Hepatocyte (in vitro differentiated cells): ENCODE data around the gene REEP5. TPM values are rescaled to one million over a fixed set of nuclear protein-coding genes. Genes with fewer than 3 reads are reported as not detected.

Experiments used
- DNase-seq: peaks from one replicate; pipeline ENCODE4 v3.0.0-alpha.2; 2016; ENCODE audit warnings: low spot score
- H2AFZ ChIP-seq: fragments of 200-600 bp; sonication (generic); 2 replicates; pipeline ENCODE4 v1.6.0; 2016; ENCODE audit warnings: antibody characterized with exemption, mild to moderate bottlenecking
- H3K27ac ChIP-seq: fragments of 200-600 bp; sonication (generic); 2 replicates; pipeline ENCODE4 v1.5.1; 2016; ENCODE audit warnings: mild to moderate bottlenecking
- H3K27me3 ChIP-seq: fragments of 200-600 bp; sonication (generic); 2 replicates; pipeline ENCODE4 v1.6.1; 2016
- H3K36me3 ChIP-seq: fragments of 200-600 bp; sonication (generic); replicated peaks from 2 replicates; pipeline ENCODE4 v1.5.1; 2016; ENCODE audit warnings: low read depth; ENCODE audit not compliant: insufficient read depth
- H3K4me1 ChIP-seq: fragments of 200-600 bp; sonication (generic); 2 replicates; pipeline ENCODE4 v1.5.1; 2016; ENCODE audit warnings: mild to moderate bottlenecking, moderate library complexity; ENCODE audit not compliant: insufficient read depth
- H3K4me2 ChIP-seq: fragments of 200-600 bp; sonication (generic); 2 replicates; pipeline ENCODE4 v1.6.0; 2016
- H3K4me3 ChIP-seq: fragments of 200-600 bp; sonication (generic); 2 replicates; pipeline ENCODE4 v1.5.1; 2016; ENCODE audit warnings: mild to moderate bottlenecking
- H3K79me2 ChIP-seq: fragments of 200-600 bp; sonication (generic); 2 replicates; pipeline ENCODE4 v1.6.0; 2017; ENCODE audit warnings: mild to moderate bottlenecking
- H3K9me2 ChIP-seq: fragments of 200-600 bp; sonication (generic); replicated peaks from 2 replicates; pipeline ENCODE4 v1.6.0; 2017; ENCODE audit warnings: mild to moderate bottlenecking; ENCODE audit not compliant: insufficient read depth
- H3K9me3 ChIP-seq: fragments of 200-600 bp; sonication (generic); 2 replicates; pipeline ENCODE4 v1.5.1; 2016; ENCODE audit warnings: low read depth, mild to moderate bottlenecking
- H4K20me1 ChIP-seq: fragments of 200-600 bp; sonication (generic); 2 replicates; pipeline ENCODE4 v1.6.0; 2016; ENCODE audit warnings: mild to moderate bottlenecking; ENCODE audit not compliant: insufficient read depth, poor library complexity, severe bottlenecking
- EZH2 ChIP-seq: fragments of 200-600 bp; sonication (generic); IDR thresholded peaks from 2 replicates; pipeline ENCODE4 v1.6.1; 2016; ENCODE audit warnings: antibody characterized with exemption, mild to moderate bottlenecking, borderline replicate concordance
- EZH2phosphoT487 ChIP-seq: fragments of 200-600 bp; sonication (generic); IDR thresholded peaks from one replicate; pipeline ENCODE4 v1.6.1; 2018; ENCODE audit warnings: antibody characterized with exemption, mild to moderate bottlenecking, low read depth, moderate library complexity; ENCODE audit not compliant: unreplicated experiment, severe bottlenecking
- WGBS: methylation state at CpG from one replicate; pipeline ENCODE4 v1.1.6; 2016; ENCODE audit warnings: low lambda C conversion rate; ENCODE audit errors: missing lambda C conversion rate; 5-methylcytosine and 5-hydroxymethylcytosine counted together
- polyA plus RNA-seq: library from polyadenylated mRNA; unstranded; fragments of >200 nt; fragmentation: Nextera tagmentation; extraction: Ambion mirVana; gene quantifications from 2 replicates; pipeline ENCODE4 v1.2.1, GENCODE V29; 2016
- total RNA-seq: library from RNA; depleted of rRNA; stranded (reverse); fragments of >200 nt; gene quantifications from 2 replicates; pipeline ENCODE4 v1.2.3, GENCODE V29; 2014
- TF ChIP-seq, protein P1 (sequence below): fragments of 200-600 bp; sonication (generic); IDR thresholded peaks from 2 replicates; pipeline ENCODE4 v1.5.1; 2016; ENCODE audit warnings: antibody characterized with exemption, mild to moderate bottlenecking; ENCODE audit not compliant: poor library complexity

The REEP5 gene
- total and polyA plus RNA-seq, 2 experiments from 2014 or later = 57.3 to 208 TPM

DNA sequence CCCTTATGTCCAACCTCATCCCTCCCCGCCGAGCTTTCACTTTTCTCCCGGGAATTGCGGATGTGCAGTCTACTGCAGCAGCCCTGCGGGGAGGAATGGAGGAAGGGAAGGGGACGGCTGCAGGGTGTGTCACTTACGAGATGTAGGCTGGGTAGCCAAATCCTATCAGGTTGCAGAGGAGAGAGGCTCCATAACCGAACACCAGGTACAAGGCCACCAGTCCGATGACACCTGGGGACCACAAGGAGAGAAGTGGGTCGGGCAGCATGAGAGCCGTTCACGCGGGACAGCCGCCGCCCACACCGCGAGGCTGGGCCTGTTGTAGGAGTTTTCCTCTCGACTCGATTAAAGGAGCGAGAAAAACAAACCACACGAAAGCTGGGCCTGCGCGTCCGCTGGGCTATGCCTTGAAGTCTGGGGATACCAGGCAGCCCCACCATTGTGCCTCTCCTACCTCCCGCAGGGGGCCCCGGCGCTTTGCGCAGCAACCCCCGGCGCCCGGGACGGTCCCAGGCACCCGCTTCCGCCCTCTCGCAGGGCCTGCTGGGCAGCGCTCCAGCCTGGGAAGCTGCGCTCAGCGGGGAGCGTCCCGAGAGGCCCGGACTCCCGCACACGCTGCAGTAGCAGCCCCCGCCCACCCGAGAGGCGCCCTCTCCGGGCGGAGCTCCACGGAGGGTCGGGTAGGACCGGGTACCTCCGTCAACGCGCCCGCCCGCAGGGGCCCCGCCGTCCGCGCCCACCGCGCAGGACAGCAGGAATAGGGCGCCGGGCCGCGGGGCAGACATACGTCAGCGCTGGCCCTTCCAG lies 798 bp downstream of the REEP5 start:
- Histone ChIP-seq H3K9me3 (no peaks in the 10 kb centered on the region), H3K4me2 (peak overlapping the region; percentile 81), H3K79me2 (peaks cover 42% of the 10 kb centered on the region), H3K27me3 (no peaks in the 10 kb centered on the region), H2AFZ (peak overlapping the region; percentile 100), H3K4me1 (peaks cover 15% of the 10 kb centered on the region), H3K36me3 (no peaks in the 10 kb centered on the region), H3K4me3 (peak overlapping the region; percentile 99), H3K27ac (peak overlapping the region; percentile 100), H3K9me2 (no peaks in the 10 kb centered on the region), H4K20me1 (peaks cover 4% of the 10 kb centered on the region)
- under 1% methylated on average over 54 of the region's 68 CpGs for WGBS
- TF ChIP-seq EZH2phosphoT487 = no peak
- TF ChIP-seq EZH2 = no peak
- TF ChIP-seq, protein P1, sequence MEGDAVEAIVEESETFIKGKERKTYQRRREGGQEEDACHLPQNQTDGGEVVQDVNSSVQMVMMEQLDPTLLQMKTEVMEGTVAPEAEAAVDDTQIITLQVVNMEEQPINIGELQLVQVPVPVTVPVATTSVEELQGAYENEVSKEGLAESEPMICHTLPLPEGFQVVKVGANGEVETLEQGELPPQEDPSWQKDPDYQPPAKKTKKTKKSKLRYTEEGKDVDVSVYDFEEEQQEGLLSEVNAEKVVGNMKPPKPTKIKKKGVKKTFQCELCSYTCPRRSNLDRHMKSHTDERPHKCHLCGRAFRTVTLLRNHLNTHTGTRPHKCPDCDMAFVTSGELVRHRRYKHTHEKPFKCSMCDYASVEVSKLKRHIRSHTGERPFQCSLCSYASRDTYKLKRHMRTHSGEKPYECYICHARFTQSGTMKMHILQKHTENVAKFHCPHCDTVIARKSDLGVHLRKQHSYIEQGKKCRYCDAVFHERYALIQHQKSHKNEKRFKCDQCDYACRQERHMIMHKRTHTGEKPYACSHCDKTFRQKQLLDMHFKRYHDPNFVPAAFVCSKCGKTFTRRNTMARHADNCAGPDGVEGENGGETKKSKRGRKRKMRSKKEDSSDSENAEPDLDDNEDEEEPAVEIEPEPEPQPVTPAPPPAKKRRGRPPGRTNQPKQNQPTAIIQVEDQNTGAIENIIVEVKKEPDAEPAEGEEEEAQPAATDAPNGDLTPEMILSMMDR = no peak
- DNase-seq = peak; percentile 87

DNA sequence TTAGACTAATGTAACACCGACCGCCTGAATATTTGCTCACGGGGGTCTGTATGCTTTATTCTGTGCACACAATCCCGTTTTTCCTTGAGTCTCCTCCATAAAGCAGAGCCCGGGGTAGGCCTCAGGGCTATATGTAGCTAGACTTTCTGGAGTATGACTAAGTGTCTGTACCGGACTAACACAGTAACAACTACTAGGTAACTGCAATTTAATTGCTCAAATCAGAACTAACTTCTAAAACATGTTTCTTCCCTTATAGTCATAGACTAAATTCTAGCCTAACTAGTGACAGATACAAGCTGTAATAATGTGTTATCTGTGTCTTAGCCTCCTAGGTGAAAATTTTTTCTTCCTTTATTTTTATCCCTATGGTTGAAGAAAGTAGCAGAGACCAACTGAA lies 2.1 kb downstream of the REEP5 start:
- H3K36me3 ChIP-seq = no peaks in the 10 kb centered on the region
- no peaks in the 10 kb centered on the region for H3K27me3 ChIP-seq
- TF ChIP-seq EZH2phosphoT487 = no peak
- TF ChIP-seq, protein P1 = no peak
- TF ChIP-seq EZH2 = no peak
- no peaks in the 10 kb centered on the region for H3K9me3 ChIP-seq
- peaks cover 4% of the 10 kb centered on the region for H4K20me1 ChIP-seq
- no peak overlapping the region for H3K27ac ChIP-seq
- WGBS = 95% methylated on average over 6 of the region's 6 CpGs
- DNase-seq = no peak
- peaks cover 45% of the 10 kb centered on the region for H3K79me2 ChIP-seq
- no peak overlapping the region for H3K4me3 ChIP-seq
- peak overlapping the region; percentile 81 for H3K4me2 ChIP-seq
- peaks cover 15% of the 10 kb centered on the region for H3K4me1 ChIP-seq
- no peaks in the 10 kb centered on the region for H3K9me2 ChIP-seq
- H2AFZ ChIP-seq = no peak overlapping the region

DNA sequence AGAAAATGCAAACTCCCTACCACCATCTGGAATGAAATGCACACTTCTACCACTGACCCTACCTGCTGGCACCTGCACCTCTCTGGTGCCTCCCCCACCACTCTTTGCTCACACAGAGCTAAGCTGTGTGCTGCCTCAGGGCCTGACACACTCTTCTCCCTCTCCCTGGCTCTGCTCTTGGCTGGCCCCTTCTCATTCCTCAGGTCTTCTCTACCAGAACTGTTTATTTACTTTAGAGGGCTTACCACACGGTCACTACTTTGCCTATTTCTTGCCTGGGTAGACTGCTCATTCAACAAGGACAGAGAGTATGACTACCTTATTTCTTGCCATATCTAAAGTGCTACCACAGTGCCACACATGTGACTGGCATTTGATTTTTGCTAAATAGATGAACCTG lies 3.3 kb downstream of the REEP5 start:
- TF ChIP-seq, protein P1 = no peak
- TF ChIP-seq EZH2phosphoT487 (no peak), EZH2 (no peak)
- Histone ChIP-seq H3K9me3 (no peaks in the 10 kb centered on the region), H3K79me2 (peaks cover 52% of the 10 kb centered on the region), H3K36me3 (no peaks in the 10 kb centered on the region), H3K4me3 (no peak overlapping the region), H3K27me3 (no peaks in the 10 kb centered on the region), H3K9me2 (no peaks in the 10 kb centered on the region), H2AFZ (no peak overlapping the region), H3K4me1 (peaks cover 15% of the 10 kb centered on the region), H3K4me2 (no peak overlapping the region), H3K27ac (no peak overlapping the region), H4K20me1 (peaks cover 4% of the 10 kb centered on the region)
- WGBS = 48% methylated on average over 1 of the region's 1 CpG
- DNase-seq = no peak
